Gastrocnemius medialis (tissue), 4 donors: ENCODE results near the gene FOSL2.
A peak's percentile ranks its signal among the peaks of the same experiment; 100 is the strongest.

Source experiments
- CTCF ChIP-seq, 5 experiments: fragments of 450-650 bp in 3 of 5; fragments of 200-600 bp in 2 of 5; sonication (generic) in 2 of 5; IDR thresholded peaks in 4 of 5; conservative IDR thresholded peaks in 1 of 5; 1 replicate in 4 of 5; 2 replicates in 1 of 5; pipeline ENCODE4 v1.5.1; 2016 to 2019; ENCODE audit warnings: antibody characterized with exemption in 5 of 5, mild to moderate bottlenecking in 3 of 5, moderate library complexity in 3 of 5
- POLR2A ChIP-seq, 2 donors: fragments of 450-650 bp; IDR thresholded peaks; one replicate each; pipeline ENCODE4 v1.6.1; 2017; ENCODE audit warnings: antibody characterized with exemption in 2 of 2, mild to moderate bottlenecking in 2 of 2, moderate library complexity in 2 of 2

GRCh38 chr2:28390746-28391563, 1.7 kb upstream of the FOSL2 start:
- TF ChIP-seq POLR2A (IDR thresholded peaks at IDR 0.05) (no peak), CTCF (IDR thresholded peaks at IDR 0.05 in 4 of 5, conservative IDR thresholded peaks at IDR 0.05 in 1 of 5) (peak in 1 of 5 experiments; percentile 14)
